Activated naive CD4-positive, alpha-beta T cell treated with anti-CD3 and anti-CD28 coated beads for 36 hours (primary cell): Measurements from ENCODE around the gene PPCS. TPM values are rescaled to one million over a fixed set of nuclear protein-coding genes. Genes with fewer than 3 reads are reported as not detected.
A peak's percentile ranks its signal among the peaks of the same experiment; 100 is the strongest.

ENCODE experiments used
- CTCF ChIA-PET: fragments of 350-600 bp; sonication (Branson Sonifier 250); formaldehyde crosslinking; loops from one replicate; lab custom pipeline; 2021; ENCODE audit warnings: antibody characterized with exemption; lab: Charles Lee
- DNase-seq: peaks from one replicate; pipeline ENCODE4 v3.0.0-alpha.2; 2020
- H3K27ac Mint-ChIP-seq: one replicate; pipeline ENCODE4 v1.8.0; 2021; ENCODE audit warnings: mild to moderate bottlenecking, mixed read lengths
- H3K27me3 Mint-ChIP-seq: one replicate; pipeline ENCODE4 v1.8.0; 2021; ENCODE audit warnings: low read depth, mixed read lengths
- H3K36me3 Mint-ChIP-seq: one replicate; pipeline ENCODE4 v1.8.0; 2021; ENCODE audit warnings: low read depth, mixed read lengths
- H3K4me1 Mint-ChIP-seq: one replicate; pipeline ENCODE4 v1.8.0; 2021; ENCODE audit warnings: low read depth, mixed read lengths
- H3K4me3 Mint-ChIP-seq: one replicate; pipeline ENCODE4 v1.8.0; 2021; ENCODE audit warnings: mild to moderate bottlenecking, moderate library complexity, mixed read lengths
- H3K9me3 Mint-ChIP-seq: one replicate; pipeline ENCODE4 v1.8.0; 2021; ENCODE audit warnings: mixed read lengths
- intact Hi-C: fragments of 100-400 bp; cut with micrococcal nuclease; formaldehyde crosslinking; loops from one replicate; pipeline ENCODE4 v1.15.1; 2023
- total RNA-seq, 2 experiments: library from RNA; stranded (reverse); gene quantifications; one replicate each; pipeline ENCODE4 v1.2.3, GENCODE V29; 2021

The PPCS gene
- 10 to 100 TPM; 47.4 to 49.6 TPM for total RNA-seq

- peak within 1 kb of the TSS; percentile 94 for H3K27ac Mint-ChIP-seq
- H3K9me3 Mint-ChIP-seq: no peaks in the 10 kb centered on the region
- H3K36me3 Mint-ChIP-seq: peaks cover 32% of the 10 kb centered on the region
- peak within 1 kb of the TSS; percentile 95 for H3K4me3 Mint-ChIP-seq
- peaks cover 23% of the 10 kb centered on the region for H3K4me1 Mint-ChIP-seq
- peak; percentile 94 for DNase-seq
- intact Hi-C loops: loop anchor here (2.0 to 10.0 kb wide), 5 partner anchors 63 to 1761 kb away; partner anchors contain the start of genes C1orf50, FOXJ3, NFYC and P3H1
- no peaks in the 10 kb centered on the region for H3K27me3 Mint-ChIP-seq
- CTCF ChIA-PET: interaction anchor here (1.2 to 1.3 kb wide), 2 partner anchors 118 to 283 kb away, joined by 4 to 5 read pairs; no protein-coding TSS in a partner anchor
Observed at GRCh38 chr1:42456010-42456753, at the start of gene PPCS, which contains the start of gene ZMYND12. PPCS (plus strand) TSS chr1:42456543; CDS start chr1:42456566, 23 bp downstream. ZMYND12 (minus strand) TSS chr1:42456022; CDS start chr1:42455997, 25 bp downstream.

GRCh38 chr1:42414551-42415496 is 41.5 kb upstream of the PPCS start:
- no peak overlapping the region for H3K27ac Mint-ChIP-seq
- no peaks in the 10 kb centered on the region for H3K4me1 Mint-ChIP-seq
- DNase-seq: no peak
- no peaks in the 10 kb centered on the region for H3K27me3 Mint-ChIP-seq
- H3K9me3 Mint-ChIP-seq: no peaks in the 10 kb centered on the region
- H3K36me3 Mint-ChIP-seq: no peaks in the 10 kb centered on the region
- H3K4me3 Mint-ChIP-seq: no peak overlapping the region
- CTCF ChIA-PET: no interaction called here
- intact Hi-C loops: no loop called here

GRCh38 chr1:42417166-42417565 is 39.2 kb upstream of the PPCS start:
- H3K4me1 Mint-ChIP-seq: no peaks in the 10 kb centered on the region

GRCh38 chr1:42418516-42418915 is 37.8 kb upstream of the PPCS start:
- Mint-ChIP-seq H3K36me3 (no peaks in the 10 kb centered on the region), H3K27me3 (peaks cover 2% of the 10 kb centered on the region), H3K27ac (no peak overlapping the region), H3K4me1 (no peaks in the 10 kb centered on the region), H3K4me3 (no peak overlapping the region), H3K9me3 (no peaks in the 10 kb centered on the region)
- DNase-seq: no peak
- CTCF ChIA-PET: no interaction called here
- intact Hi-C loops: no loop called here

More at GRCh38 chr1:42417166-42417565, 39.2 kb upstream of the PPCS start:
- H3K9me3 Mint-ChIP-seq: no peaks in the 10 kb centered on the region
- DNase-seq: no peak
- no peak overlapping the region for H3K4me3 Mint-ChIP-seq
- intact Hi-C loops: no loop called here
- H3K36me3 Mint-ChIP-seq: no peaks in the 10 kb centered on the region
- no peak overlapping the region for H3K27ac Mint-ChIP-seq
- CTCF ChIA-PET: interaction anchor here (0.5 to 0.6 kb wide), 3 partner anchors 66 to 593 kb away, joined by 3 to 6 read pairs (median 5); no protein-coding TSS in a partner anchor
- H3K27me3 Mint-ChIP-seq: peaks cover 2% of the 10 kb centered on the region

GRCh38 chr1:42419126-42419821 is 37.1 kb upstream of the PPCS start:
- Mint-ChIP-seq H3K27ac (no peak overlapping the region), H3K4me1 (no peaks in the 10 kb centered on the region), H3K9me3 (no peaks in the 10 kb centered on the region), H3K4me3 (no peak overlapping the region), H3K36me3 (no peaks in the 10 kb centered on the region), H3K27me3 (peaks cover 2% of the 10 kb centered on the region)
- intact Hi-C loops: no loop called here
- CTCF ChIA-PET: interaction anchor here (1.0 kb wide), 1 partner anchor 16 kb away, joined by 3 read pairs; no protein-coding TSS in a partner anchor
- no peak for DNase-seq

GRCh38 chr1:42420121-42420520 is 36.2 kb upstream of the PPCS start:
- H3K9me3 Mint-ChIP-seq: no peaks in the 10 kb centered on the region
- H3K4me3 Mint-ChIP-seq: no peak overlapping the region
- peaks cover 2% of the 10 kb centered on the region for H3K27me3 Mint-ChIP-seq
- CTCF ChIA-PET: no interaction called here
- H3K27ac Mint-ChIP-seq: no peak overlapping the region
- no peak for DNase-seq
- intact Hi-C loops: no loop called here
- H3K4me1 Mint-ChIP-seq: no peaks in the 10 kb centered on the region
- H3K36me3 Mint-ChIP-seq: no peaks in the 10 kb centered on the region

- intact Hi-C loops: no loop called here
- DNase-seq: no peak
- Mint-ChIP-seq H3K36me3 (no peaks in the 10 kb centered on the region), H3K27me3 (peaks cover 2% of the 10 kb centered on the region), H3K9me3 (no peaks in the 10 kb centered on the region), H3K4me3 (no peak overlapping the region), H3K4me1 (no peaks in the 10 kb centered on the region), H3K27ac (no peak overlapping the region)
- CTCF ChIA-PET: interaction anchor here (0.6 kb wide), 1 partner anchor 132 kb away, joined by 5 read pairs; no protein-coding TSS in a partner anchor
Observed at GRCh38 chr1:42420911-42421585, 35.3 kb upstream of the PPCS start.

GRCh38 chr1:42422737-42423136 is 33.6 kb upstream of the PPCS start:
- no peak overlapping the region for H3K4me3 Mint-ChIP-seq
- H3K27me3 Mint-ChIP-seq: peaks cover 2% of the 10 kb centered on the region
- H3K4me1 Mint-ChIP-seq: no peaks in the 10 kb centered on the region
- H3K9me3 Mint-ChIP-seq: no peaks in the 10 kb centered on the region
- DNase-seq: no peak
- H3K36me3 Mint-ChIP-seq: no peaks in the 10 kb centered on the region
- CTCF ChIA-PET: interaction anchor here (0.7 kb wide), 1 partner anchor 249 kb away, joined by 3 read pairs; no protein-coding TSS in a partner anchor
- intact Hi-C loops: no loop called here
- H3K27ac Mint-ChIP-seq: no peak overlapping the region

- Mint-ChIP-seq H3K36me3 (no peaks in the 10 kb centered on the region), H3K4me1 (no peaks in the 10 kb centered on the region), H3K27me3 (peaks cover 2% of the 10 kb centered on the region), H3K9me3 (no peaks in the 10 kb centered on the region), H3K4me3 (no peak overlapping the region), H3K27ac (no peak overlapping the region)
- no peak for DNase-seq
- intact Hi-C loops: no loop called here
- CTCF ChIA-PET: no interaction called here
Observed at GRCh38 chr1:42423681-42424080, 32.7 kb upstream of the PPCS start.

GRCh38 chr1:42424201-42424600 is 32.1 kb upstream of the PPCS start:
- no peak overlapping the region for H3K4me3 Mint-ChIP-seq
- intact Hi-C loops: no loop called here
- CTCF ChIA-PET: no interaction called here
- no peaks in the 10 kb centered on the region for H3K36me3 Mint-ChIP-seq
- no peaks in the 10 kb centered on the region for H3K9me3 Mint-ChIP-seq
- H3K27me3 Mint-ChIP-seq: peaks cover 2% of the 10 kb centered on the region
- no peak for DNase-seq
- no peak overlapping the region for H3K27ac Mint-ChIP-seq
- no peaks in the 10 kb centered on the region for H3K4me1 Mint-ChIP-seq

- no peaks in the 10 kb centered on the region for H3K27me3 Mint-ChIP-seq
- H3K4me3 Mint-ChIP-seq: no peak overlapping the region
- H3K27ac Mint-ChIP-seq: no peak overlapping the region
- no peak for DNase-seq
- CTCF ChIA-PET: interaction anchor here (0.6 kb wide), 1 partner anchor 54 kb away, joined by 3 read pairs; no protein-coding TSS in a partner anchor
- intact Hi-C loops: no loop called here
- H3K9me3 Mint-ChIP-seq: no peaks in the 10 kb centered on the region
- H3K4me1 Mint-ChIP-seq: no peaks in the 10 kb centered on the region
- H3K36me3 Mint-ChIP-seq: no peaks in the 10 kb centered on the region
Observed at GRCh38 chr1:42427240-42427639, 29.1 kb upstream of the PPCS start.
